GM19099 (cell line): ENCODE measurements around the gene TLK1.

Source experiments
- POLR2A ChIP-seq: IDR thresholded peaks from 3 replicates; pipeline ENCODE4 v1.6.1; 2011; ENCODE audit warnings: low read depth; ENCODE audit not compliant: insufficient read length; ENCODE audit errors: extremely low read depth

TLK1 gene

GRCh38 chr2:171134624-171135230 lies 26.0 kb downstream of the TLK1 start:
- TF ChIP-seq POLR2A: no peak

GRCh38 chr2:171132086-171132485 lies 28.6 kb downstream of the TLK1 start:
- TF ChIP-seq POLR2A: no peak

- TF ChIP-seq POLR2A: no peak
Measured at GRCh38 chr2:171128461-171128860, 32.2 kb downstream of the TLK1 start.

GRCh38 chr2:171124541-171124940 lies 36.2 kb downstream of the TLK1 start:
- TF ChIP-seq POLR2A: no peak

GRCh38 chr2:171109571-171109970 lies 51.1 kb downstream of the TLK1 start:
- TF ChIP-seq POLR2A: no peak

GRCh38 chr2:171109020-171109419 lies 51.7 kb downstream of the TLK1 start:
- TF ChIP-seq POLR2A: no peak

- TF ChIP-seq POLR2A: no peak
Measured at GRCh38 chr2:171107803-171108202, 52.9 kb downstream of the TLK1 start.

- no peak for TF ChIP-seq POLR2A
Measured at GRCh38 chr2:171104379-171104778, 56.3 kb downstream of the TLK1 start.

- TF ChIP-seq POLR2A: no peak
Measured at GRCh38 chr2:171102802-171103201, 57.9 kb downstream of the TLK1 start.

- no peak for TF ChIP-seq POLR2A
Measured at GRCh38 chr2:171100370-171100769, 60.3 kb downstream of the TLK1 start.

- no peak for TF ChIP-seq POLR2A
Measured at GRCh38 chr2:171098607-171099006, 62.1 kb downstream of the TLK1 start.

GRCh38 chr2:171095014-171095582 lies 65.6 kb downstream of the TLK1 start:
- TF ChIP-seq POLR2A: no peak

- TF ChIP-seq POLR2A: no peak
Measured at GRCh38 chr2:171089489-171089888, 71.2 kb downstream of the TLK1 start.

- no peak for TF ChIP-seq POLR2A
Measured at GRCh38 chr2:171088057-171088834, 72.4 kb downstream of the TLK1 start.

- no peak for TF ChIP-seq POLR2A
Measured at GRCh38 chr2:171087547-171087946, 73.1 kb downstream of the TLK1 start.

GRCh38 chr2:171086352-171087290 lies 74.1 kb downstream of the TLK1 start:
- TF ChIP-seq POLR2A: no peak

GRCh38 chr2:171084128-171084527 lies 76.6 kb downstream of the TLK1 start:
- no peak for TF ChIP-seq POLR2A
